HEK293 (cell line): Measurements from ENCODE around the gene CASK.

Source experiments
- KLF16 ChIP-seq: fragments of 450-650 bp; formaldehyde crosslinking; IDR thresholded peaks from 2 replicates; pipeline ENCODE4 v1.5.1; 2017; ENCODE audit warnings: missing biosample characterization, missing genetic modification characterization
- REST ChIP-seq: fragments of 450-650 bp; formaldehyde crosslinking; IDR thresholded peaks from 2 replicates; pipeline ENCODE4 v1.5.1; 2016; ENCODE audit warnings: missing biosample characterization, missing genetic modification characterization
- ZFP69B ChIP-seq: fragments of 450-650 bp; formaldehyde crosslinking; IDR thresholded peaks from 2 replicates; pipeline ENCODE4 v1.5.1; 2016; ENCODE audit warnings: missing biosample characterization, missing genetic modification characterization
- ZNF18 ChIP-seq: fragments of 450-650 bp; formaldehyde crosslinking; IDR thresholded peaks from 2 replicates; pipeline ENCODE4 v1.5.1; 2016; ENCODE audit warnings: missing biosample characterization, missing genetic modification characterization
- ZNF571 ChIP-seq: fragments of 450-650 bp; formaldehyde crosslinking; IDR thresholded peaks from 2 replicates; pipeline ENCODE4 v1.5.0; 2017; ENCODE audit warnings: missing biosample characterization, missing genetic modification characterization
- ZNF747 ChIP-seq: fragments of 450-650 bp; formaldehyde crosslinking; IDR thresholded peaks from 2 replicates; pipeline ENCODE4 v1.5.1; 2016; ENCODE audit warnings: missing biosample characterization, missing genetic modification characterization
- ZNF777 ChIP-seq: fragments of 450-650 bp; formaldehyde crosslinking; IDR thresholded peaks from 2 replicates; pipeline ENCODE4 v1.5.1; 2017; ENCODE audit warnings: missing biosample characterization, missing genetic modification characterization, borderline replicate concordance
- TF ChIP-seq, protein P1 (sequence below): sonication (generic); formaldehyde crosslinking; IDR thresholded peaks from 2 replicates; pipeline ENCODE4 v1.8.1; 2022; ENCODE audit warnings: mild to moderate bottlenecking, moderate library complexity, missing genetic modification reagents
- TF ChIP-seq, protein P2 (sequence below): fragments of 450-650 bp; formaldehyde crosslinking; IDR thresholded peaks from 2 replicates; pipeline ENCODE4 v1.5.1; 2016; ENCODE audit warnings: missing biosample characterization, missing genetic modification characterization
- TF ChIP-seq, protein P3 (sequence below): fragments of 450-650 bp; formaldehyde crosslinking; conservative IDR thresholded peaks from 2 replicates; pipeline ENCODE4 v1.5.1; 2016; ENCODE audit warnings: low read depth, missing biosample characterization, missing genetic modification characterization

DNA sequence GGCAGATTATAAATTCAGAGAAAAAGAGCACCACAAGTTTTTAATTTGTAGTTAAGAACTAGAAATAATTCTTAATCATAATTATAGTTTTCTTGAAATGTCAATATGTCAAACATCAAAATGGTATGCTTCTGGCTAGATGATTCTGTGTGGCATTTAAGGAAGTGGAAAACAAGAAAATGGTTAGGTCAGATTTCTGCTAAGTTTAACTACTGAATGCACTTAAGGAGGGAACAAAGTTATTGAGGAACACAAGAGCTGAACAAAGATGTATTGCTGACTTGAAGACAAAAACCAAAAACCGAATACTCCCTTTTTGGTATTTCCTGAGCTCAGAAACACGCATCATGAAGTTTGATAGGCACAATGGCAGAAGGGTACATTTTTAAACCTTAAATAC, 293.3 kb downstream of the CASK start:
- TF ChIP-seq ZNF18 (tag by site-specific recombination): no peak
- no peak for TF ChIP-seq REST (tag by site-specific recombination)
- no peak for TF ChIP-seq ZNF571 (tag by site-specific recombination)
- TF ChIP-seq, protein P1, sequence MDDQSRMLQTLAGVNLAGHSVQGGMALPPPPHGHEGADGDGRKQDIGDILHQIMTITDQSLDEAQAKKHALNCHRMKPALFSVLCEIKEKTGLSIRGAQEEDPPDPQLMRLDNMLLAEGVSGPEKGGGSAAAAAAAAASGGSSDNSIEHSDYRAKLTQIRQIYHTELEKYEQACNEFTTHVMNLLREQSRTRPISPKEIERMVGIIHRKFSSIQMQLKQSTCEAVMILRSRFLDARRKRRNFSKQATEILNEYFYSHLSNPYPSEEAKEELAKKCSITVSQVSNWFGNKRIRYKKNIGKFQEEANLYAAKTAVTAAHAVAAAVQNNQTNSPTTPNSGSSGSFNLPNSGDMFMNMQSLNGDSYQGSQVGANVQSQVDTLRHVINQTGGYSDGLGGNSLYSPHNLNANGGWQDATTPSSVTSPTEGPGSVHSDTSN (CRISPR knock-in tag): no peak
- TF ChIP-seq ZNF777 (tag by site-specific recombination): no peak
- no peak for TF ChIP-seq ZNF747 (tag by site-specific recombination)
- no peak for TF ChIP-seq KLF16
- TF ChIP-seq ZFP69B (tag by site-specific recombination): no peak
- TF ChIP-seq, protein P2, sequence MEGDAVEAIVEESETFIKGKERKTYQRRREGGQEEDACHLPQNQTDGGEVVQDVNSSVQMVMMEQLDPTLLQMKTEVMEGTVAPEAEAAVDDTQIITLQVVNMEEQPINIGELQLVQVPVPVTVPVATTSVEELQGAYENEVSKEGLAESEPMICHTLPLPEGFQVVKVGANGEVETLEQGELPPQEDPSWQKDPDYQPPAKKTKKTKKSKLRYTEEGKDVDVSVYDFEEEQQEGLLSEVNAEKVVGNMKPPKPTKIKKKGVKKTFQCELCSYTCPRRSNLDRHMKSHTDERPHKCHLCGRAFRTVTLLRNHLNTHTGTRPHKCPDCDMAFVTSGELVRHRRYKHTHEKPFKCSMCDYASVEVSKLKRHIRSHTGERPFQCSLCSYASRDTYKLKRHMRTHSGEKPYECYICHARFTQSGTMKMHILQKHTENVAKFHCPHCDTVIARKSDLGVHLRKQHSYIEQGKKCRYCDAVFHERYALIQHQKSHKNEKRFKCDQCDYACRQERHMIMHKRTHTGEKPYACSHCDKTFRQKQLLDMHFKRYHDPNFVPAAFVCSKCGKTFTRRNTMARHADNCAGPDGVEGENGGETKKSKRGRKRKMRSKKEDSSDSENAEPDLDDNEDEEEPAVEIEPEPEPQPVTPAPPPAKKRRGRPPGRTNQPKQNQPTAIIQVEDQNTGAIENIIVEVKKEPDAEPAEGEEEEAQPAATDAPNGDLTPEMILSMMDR: no peak
- TF ChIP-seq, protein P3, sequence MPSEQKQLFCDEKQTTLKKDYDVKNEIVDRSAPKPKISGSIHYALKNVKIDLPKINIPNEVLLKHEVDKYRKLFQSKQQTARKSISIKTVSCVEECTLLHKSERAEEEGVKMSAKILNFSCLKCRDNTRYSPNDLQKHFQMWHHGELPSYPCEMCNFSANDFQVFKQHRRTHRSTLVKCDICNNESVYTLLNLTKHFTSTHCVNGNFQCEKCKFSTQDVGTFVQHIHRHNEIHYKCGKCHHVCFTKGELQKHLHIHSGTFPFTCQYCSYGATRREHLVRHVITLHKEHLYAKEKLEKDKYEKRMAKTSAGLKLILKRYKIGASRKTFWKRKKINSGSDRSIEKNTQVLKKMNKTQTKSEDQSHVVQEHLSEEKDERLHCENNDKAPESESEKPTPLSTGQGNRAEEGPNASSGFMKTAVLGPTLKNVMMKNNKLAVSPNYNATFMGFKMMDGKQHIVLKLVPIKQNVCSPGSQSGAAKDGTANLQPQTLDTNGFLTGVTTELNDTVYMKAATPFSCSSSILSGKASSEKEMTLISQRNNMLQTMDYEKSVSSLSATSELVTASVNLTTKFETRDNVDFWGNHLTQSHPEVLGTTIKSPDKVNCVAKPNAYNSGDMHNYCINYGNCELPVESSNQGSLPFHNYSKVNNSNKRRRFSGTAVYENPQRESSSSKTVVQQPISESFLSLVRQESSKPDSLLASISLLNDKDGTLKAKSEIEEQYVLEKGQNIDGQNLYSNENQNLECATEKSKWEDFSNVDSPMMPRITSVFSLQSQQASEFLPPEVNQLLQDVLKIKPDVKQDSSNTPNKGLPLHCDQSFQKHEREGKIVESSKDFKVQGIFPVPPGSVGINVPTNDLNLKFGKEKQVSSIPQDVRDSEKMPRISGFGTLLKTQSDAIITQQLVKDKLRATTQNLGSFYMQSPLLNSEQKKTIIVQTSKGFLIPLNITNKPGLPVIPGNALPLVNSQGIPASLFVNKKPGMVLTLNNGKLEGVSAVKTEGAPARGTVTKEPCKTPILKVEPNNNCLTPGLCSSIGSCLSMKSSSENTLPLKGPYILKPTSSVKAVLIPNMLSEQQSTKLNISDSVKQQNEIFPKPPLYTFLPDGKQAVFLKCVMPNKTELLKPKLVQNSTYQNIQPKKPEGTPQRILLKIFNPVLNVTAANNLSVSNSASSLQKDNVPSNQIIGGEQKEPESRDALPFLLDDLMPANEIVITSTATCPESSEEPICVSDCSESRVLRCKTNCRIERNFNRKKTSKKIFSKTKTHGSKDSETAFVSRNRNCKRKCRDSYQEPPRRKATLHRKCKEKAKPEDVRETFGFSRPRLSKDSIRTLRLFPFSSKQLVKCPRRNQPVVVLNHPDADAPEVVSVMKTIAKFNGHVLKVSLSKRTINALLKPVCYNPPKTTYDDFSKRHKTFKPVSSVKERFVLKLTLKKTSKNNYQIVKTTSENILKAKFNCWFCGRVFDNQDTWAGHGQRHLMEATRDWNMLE (tag by site-specific recombination): no peak
